HG02938 (cell line): ENCODE results near the gene KDM7A.
A peak's percentile ranks its signal among the peaks of the same experiment; 100 is the strongest.

Experiments
- ATAC-seq: cut with Tn5 transposase; IDR thresholded peaks from one replicate; pipeline ENCODE4 v1.9.1; 2021; ENCODE audit warnings: mild to moderate bottlenecking, moderate library complexity; ENCODE audit not compliant: unreplicated experiment

The KDM7A gene

DNA sequence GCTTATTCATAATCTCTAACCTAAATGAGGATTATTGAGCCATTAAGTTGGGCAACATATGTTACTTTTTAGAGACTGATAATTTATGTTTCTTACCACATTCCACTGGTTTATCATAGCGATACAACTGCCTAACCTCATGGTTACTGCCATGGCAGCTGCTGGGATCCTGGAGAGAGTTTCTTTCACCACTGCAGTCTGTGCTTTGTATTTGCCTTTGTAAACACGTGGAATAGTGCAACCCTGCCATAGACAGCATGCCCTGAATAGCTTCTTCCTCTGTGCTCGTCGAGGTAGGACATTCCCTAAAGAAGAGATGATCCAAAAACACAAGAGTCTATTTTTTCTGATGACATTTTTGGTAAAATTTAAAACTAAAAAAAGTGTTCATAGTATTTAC, 80.3 kb downstream of the KDM7A start:
- no peak for ATAC-seq

DNA sequence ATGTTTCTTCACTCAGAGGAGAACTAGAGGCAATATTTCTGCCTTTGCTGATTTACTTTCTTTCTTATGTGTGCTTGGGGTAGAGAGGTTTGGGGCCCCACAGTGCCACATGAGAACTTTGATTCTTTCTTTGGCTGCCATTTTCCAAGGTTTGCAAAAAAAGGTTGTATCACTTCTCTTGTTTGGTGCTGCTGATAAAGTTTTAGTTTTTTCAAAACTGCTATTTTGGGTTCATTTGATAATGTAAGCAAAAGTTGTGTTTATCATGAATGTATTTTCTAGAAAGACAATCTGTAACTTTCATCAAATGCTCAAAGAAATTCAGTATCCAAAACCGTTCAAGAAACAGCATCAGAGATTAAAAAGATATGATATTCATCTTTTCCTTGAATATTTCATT, 83.4 kb downstream of the KDM7A start:
- ATAC-seq: no peak

DNA sequence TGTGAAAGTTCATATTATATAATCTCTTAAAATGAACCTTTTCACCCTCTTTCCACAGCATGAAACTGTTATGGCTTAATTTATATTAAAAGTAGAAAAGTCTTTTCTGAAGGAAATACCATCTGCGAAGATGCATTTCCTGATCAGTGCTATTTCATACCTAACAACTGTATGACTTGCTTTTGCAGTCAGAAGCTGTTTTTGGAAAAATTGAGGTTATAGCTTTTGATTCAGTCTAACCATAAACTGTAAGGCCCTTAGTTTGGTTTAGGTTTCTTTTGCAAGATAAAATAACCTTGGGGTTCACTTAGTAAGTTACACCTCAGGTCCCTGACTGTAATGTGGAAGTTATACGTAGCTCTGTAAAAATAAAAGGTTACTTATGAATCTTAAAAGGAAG, 91.3 kb downstream of the KDM7A start:
- ATAC-seq: no peak

DNA sequence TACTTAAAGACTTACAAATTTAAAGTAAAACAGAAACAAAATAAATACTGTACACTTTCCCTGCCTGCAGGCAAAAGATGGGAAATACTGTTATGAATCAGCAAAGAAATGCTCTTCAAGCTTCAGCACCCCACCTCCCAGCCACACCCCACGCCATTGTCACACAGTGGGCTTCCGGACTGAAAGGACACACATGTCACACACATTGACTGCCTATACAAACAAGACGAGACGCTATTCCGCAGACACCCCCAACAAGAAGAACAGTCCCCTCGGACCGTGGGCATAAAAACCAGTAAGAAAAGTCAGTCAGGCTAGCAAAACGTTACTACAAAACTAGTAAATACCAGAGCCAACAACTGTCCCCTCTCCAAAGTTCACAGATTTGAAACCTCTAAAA, 91.8 kb downstream of the KDM7A start:
- peak; percentile 76 for ATAC-seq

DNA sequence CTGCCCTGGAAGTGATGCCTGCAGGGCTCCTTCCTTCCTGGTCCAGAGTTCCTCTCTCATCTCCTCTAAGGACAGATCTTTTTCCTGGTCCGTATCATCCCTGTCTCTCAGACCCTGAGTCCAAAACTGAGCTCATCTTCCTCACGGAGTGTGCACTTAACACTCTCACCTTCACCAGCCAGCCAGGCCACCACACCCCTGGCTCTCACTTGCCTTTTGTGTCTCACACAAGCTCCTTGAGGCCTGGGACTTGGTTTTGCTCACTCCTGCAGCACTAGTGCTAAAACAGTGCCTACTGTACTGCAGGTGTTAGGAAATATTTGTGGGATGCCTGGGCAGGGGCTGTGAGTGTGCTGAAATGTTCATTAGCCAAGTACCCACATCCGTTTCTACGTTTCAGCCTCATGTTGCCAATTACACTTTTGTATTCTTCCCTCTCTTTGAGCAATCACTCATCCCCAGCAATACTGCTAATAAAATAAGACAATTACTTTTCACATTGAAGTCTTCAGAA, 92.6 kb downstream of the KDM7A start:
- no peak for ATAC-seq

DNA sequence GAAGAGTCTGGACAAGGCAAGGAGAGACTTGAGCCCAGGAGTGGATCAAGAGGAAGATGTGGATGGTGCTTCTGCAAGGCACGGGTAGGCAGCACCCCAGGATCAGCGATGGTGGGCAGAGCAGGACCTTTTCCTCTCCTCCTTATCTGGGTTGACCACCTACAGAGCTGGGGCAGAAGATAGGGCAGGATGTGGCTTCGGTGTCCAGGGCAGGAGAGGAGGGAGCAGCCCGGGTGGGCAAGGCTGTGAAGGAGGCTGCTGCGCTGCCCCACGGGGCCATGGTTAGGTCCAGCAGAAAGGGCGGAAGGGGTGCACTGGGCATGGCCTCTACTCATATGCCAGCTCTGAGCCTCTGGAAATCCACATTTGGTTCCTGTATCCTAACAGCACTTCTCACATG, 94.0 kb downstream of the KDM7A start:
- ATAC-seq: no peak

DNA sequence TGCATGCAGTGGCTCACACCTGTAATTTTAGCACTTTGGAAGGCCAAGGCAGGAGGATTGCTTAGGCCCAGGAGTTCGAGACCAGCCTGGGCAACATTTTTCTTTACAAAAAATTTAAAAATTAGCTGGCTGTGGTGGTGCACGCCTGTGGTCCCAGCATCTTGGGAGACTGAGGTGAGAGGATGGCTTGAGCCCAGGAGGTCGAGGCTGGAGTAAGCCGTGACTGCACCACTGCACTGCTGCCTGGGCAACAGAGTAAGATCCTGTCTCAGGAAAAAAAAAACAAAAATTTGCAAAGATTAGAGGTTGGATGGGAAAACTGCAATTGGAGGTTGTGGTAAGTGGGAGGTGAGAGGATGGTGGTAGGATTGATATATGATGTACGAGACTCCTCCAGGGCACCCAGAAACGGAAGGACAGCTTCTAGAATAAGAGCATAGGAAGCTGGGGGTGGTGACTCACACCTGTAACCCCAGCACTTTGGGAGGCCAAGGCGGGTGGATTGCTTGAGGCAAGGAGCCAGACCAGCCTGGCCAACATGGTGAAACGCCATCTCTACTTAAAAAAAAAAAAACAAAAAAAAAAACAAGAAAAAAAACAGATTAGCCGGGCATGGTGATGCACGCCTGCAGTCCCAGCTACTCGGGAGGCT, 94.9 kb downstream of the KDM7A start:
- no peak for ATAC-seq

DNA sequence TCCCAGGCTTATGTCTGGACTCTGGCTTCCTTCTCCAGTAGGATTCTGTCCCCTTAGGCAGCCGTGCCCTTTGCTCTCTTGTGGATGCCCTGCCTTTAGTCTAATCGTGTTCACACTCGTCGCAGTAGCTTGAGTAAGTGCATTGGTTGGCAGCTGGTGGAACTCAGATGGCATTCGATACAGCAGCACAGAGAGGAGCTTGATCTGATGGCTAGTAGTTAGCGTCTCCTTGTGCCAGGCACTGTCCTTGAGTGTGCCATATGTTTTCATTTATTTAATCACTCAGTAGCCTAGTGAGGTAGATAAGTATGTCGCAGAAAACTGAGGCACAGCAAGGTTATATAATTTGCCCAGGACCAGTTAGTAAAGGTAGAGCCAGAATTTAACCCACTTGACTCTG, 95.9 kb downstream of the KDM7A start:
- no peak for ATAC-seq

DNA sequence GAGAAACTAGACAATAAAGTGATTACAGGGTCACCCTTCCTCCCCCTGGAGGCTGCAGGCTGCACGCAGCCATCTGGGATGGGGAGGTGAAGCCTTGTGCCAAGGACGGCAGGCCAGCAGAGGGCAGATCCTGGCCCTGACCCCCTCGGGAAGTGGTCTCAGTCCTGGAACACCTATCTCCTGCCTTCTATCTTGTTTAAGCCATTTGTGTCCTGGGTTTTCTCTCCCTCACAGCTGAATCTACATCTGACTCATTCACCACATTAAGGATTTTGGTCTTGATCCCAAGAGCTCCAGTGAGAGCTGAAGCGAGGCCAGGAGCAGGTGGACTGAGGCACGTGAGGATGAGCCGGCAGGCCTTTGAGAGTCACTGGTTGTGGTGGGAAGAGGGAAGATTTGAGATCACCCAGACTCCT, 97.7 kb downstream of the KDM7A start:
- ATAC-seq: no peak

DNA sequence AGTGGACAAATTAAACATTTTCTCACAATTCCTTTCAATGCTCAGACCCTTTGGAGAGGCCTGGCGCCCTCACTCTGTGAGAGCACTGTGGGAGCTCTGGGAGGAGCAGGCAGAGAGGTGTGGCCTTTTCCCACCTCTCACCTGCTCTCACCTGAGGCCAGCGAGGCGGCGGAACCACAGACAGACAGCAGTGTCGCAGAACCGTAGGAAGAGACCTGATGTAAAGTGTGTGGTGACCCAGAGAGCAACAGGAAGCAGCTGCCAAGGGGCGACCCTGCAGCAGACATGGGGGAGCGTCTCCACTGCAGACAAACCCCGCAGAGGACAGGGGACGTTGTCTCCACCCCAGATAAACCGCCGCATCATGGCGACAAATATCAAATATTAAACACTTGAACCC, 98.4 kb downstream of the KDM7A start:
- ATAC-seq: no peak

DNA sequence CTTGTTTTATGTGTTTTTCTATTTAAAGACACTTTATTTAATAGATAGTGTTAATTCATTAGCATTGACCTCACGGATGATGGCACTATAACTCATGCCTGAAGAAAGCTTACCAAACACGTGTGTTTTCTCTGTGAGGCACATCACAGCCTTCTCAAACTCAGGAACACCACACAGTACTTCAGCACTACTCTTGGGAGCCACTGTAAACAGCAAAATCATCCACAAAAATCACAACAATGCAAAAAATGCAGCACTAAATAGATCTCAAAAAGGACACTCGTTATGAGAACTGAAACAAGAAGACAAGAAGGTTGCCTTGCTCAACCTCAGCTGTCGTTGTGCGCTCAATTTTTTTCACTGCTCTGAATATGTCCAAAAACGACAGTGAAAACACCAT, 102.0 kb downstream of the KDM7A start:
- no peak for ATAC-seq

DNA sequence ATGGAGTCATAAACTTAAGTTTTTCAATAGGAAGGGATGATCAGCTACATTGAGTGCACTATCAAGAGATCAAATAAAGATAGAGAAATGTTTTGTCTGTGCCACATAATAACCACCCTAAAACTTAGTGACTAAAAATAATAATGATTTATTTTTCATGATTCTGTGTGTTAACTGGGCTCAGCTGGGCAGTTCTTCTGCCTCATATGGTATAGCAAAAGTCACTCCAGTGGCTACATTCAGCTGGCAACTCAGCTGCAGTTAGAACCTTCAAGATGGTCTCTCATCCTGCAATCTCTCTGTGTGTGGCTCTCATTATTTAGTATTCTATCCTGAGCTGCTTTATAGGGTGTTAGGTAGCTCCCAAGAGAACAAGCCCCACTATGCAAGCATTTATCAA, 106.2 kb downstream of the KDM7A start:
- no peak for ATAC-seq

DNA sequence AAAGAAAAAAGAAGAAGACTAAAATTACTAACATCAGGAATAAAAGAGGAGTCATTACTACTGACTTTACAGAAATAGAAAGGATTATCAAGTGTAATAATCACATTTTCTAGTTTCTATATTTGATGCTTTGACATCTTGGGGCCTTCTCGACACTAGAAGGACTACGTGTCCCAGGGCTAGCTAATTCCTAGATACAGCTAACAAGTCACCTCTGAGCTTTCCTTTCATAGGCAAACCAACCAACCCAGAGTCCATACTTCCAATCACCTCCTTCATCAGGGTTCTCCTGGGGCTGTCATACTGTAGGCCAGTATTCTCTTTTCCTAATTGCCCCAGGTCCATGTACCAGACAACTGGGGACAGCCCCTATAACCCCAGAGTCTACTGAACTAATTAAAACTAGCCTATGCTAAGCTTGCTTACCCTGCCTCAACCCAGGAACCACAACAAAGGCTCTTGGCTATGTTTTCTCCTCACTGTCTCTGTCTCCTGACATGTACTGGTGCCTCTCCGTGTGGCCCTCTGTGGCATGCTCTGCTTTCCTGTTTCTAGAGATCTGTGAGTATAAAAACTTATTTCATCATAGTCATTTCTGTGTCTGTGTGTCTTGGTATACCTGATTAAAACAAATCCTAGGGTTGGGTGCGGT, 107.4 kb downstream of the KDM7A start:
- ATAC-seq: no peak

DNA sequence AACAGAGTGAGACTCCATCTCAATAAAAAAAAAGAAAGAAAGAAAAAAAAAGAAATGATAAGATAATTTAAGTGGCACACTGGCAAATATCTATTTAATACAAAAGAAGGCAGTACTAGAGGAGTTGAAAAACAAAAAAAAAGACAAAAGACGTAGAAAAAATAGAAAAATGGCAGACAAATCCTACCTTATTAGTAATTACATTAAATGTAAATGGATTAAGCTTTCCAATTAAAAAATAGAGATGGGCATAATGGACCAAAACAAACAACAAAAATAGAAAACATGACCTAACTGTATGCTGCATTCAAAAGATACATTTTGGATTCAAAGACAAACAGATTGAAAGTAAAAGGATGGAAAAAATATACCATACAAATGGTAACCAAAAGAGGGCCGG, 108.8 kb downstream of the KDM7A start:
- no peak for ATAC-seq

DNA sequence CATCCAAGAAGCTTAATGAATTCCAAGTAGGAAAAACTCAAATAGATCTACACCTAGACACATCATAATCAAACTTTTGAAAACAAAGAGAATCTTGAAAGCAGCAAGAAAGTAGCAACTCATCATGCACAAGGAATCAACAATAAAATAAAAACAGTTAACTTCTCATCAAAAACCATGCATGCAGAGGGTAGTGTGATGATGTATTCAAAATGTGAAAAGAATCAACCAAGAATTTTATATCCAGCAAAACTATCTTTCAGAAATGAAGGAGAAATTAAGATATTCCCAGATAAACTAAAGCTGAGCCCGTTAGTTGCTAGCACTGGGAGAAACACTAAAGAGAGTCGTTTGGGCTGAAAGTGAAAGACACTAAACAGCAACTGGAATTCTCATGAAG, 109.7 kb downstream of the KDM7A start:
- ATAC-seq: no peak

DNA sequence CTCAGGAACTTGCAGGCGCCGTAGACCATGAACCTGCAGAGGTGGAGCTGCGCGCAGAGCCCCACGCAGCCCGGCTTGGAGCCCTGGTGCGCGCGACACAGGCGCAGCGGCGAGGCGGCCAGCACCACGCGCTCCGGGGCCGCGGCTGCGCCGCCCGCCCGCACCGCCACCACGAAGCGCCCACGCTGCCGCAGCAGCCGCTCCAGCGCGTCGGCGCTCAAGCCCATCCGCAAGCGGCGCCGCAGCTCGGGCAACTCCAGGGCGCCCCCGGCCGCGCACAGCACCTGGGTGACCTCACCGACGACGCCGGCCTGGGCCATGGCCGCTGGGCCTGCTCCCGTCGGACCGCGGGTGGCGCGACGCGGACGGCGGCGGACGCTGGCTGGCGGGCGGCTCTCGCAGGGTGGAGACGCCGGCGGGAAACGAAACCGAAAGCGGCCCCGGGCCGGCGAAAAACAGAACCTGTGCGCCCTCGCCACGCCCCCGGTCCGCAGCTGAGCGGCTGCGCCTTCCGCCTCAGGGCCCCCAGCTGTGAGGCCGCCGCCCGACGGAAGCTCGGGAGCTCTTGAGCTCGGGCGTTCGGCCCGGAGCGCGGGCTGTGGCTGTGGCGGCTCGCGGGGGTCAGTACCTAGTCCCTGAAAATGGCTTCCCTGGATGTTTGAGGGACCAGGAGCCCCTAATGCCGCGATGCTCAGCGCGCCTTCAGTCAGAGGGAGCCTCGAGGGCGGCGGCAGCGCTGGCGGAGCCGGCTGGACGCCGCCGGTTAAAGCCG, 114.1 kb downstream of the KDM7A start, which contains the start of gene PARP12:
TSS of gene PARP12 (minus strand) at position 424 of the 772 bp plus-strand sequence. CDS start at position 320, 104 bp downstream.
- peak; percentile 84 for ATAC-seq

DNA sequence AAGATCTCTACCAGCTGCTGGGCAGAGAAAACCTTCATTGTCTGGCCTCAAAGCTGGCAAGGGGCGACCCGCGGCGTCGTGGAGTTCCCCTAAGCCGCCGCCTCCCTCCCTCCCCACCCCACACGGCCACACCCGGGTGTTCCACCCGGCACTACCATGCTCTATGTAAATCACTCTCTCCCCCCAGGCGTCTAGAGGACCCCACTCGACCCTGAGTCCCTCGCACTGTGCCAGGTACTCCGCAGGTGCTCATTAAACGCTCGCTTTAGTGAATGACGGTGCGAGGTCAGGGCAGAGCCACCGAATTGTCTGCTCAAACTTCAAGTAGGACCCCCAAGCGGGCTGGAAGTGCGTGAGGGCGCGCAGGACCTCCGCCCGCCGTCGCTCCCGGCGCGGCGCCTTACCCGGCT, 114.7 kb downstream of the KDM7A start:
- peak; percentile 25 for ATAC-seq

DNA sequence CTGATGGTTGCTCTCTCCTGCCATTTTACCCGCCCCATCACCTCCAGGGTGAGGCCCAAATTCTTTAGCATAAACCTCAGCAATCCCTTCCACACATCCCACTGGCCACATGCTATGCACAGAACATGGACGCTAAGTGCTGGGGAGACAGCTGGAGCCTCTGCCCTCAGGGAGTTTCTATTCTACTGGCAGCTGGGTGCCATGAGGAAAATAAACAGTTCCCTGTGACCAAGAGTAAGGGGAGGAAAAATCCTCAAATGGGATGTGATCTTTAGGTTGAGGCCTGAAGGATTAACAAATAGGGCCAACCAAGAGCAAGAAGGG, 115.2 kb downstream of the KDM7A start:
- no peak for ATAC-seq

DNA sequence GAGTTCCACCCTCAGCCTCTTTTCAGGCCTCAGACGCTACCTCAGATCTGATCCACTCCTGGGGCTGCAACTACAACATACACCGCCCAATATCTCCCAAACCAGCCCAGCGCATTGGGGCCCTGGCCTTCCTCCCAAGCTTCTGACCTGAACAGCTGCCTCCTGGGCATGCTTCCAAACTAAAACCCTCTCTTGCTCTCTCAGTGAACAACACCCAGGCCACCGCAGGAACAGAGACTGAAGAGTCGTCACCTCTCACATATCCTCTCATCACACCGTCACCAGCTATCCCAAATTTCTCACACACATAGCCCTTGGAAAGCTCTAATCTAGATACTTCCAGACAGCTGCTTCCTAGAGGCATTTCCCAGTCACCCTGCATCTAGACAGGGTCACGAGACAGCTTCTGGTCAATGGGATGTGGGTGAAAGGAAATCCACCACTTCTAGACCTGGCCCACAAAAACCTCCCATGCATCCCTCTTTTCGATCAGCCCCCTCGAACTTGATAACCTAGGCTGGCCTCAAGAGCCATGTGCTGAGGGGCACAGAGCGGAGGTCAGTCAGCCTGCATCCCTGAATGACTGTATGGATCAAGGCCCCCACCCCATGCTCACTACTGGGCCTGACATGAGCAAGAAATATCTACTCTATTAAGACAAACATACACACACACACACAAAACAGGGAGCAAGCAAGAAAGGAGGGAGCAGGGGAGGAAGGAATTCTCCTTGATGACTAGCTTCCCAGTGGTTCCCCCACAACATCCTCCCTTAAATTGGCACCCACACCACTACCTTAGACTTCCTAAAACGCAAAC, 115.8 kb downstream of the KDM7A start:
- no peak for ATAC-seq

DNA sequence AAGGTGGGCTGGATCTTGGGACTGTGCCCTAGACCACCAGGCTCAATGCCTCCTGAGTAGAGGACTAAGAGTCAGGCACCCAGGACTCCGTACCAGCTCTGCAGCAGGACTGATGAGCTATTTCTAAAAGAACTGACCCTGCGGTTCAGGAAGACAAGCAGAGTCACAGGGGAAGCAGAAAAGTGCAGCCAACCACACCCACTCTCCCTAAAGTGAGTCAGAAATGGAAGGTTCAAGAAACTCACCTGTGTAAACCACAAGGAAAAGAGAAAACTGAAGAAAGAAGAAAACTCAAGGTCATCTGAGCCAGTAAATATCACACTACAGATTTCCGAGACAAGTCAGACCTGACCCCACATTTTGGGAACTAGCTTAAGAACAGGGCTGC, 116.5 kb downstream of the KDM7A start:
- ATAC-seq: no peak
